Endometrium (tissue), 2 donors: Measurements from ENCODE around the gene KANSL1.
"Not testable (repeated sequence)": the region's sequence is repeated elsewhere in the genome, so short reads cannot be mapped to it uniquely, and the experiment has no call there.

Experiments used
- FAIRE-seq: peaks from 2 replicates; lab custom pipeline; 2012; peaks lifted over from hg19 to GRCh38; lab: Jason Lieb, UNC
- donor health status: control.
- donor health status: control.

KANSL1 gene

GRCh38 chr17:46192439-46193150, 634 bp downstream of the KANSL1 start:
- no peak for FAIRE-seq

GRCh38 chr17:46192189-46192438, 1.1 kb downstream of the KANSL1 start:
- FAIRE-seq: no peak

GRCh38 chr17:46191322-46192188, 1.7 kb downstream of the KANSL1 start:
- FAIRE-seq: no peak

GRCh38 chr17:46190763-46191162, 2.5 kb downstream of the KANSL1 start:
- no peak for FAIRE-seq

GRCh38 chr17:46186827-46187235, 6.4 kb downstream of the KANSL1 start:
- not testable (repeated sequence) for FAIRE-seq

- FAIRE-seq: no peak
Observed at GRCh38 chr17:46184696-46185095, 8.5 kb downstream of the KANSL1 start.

GRCh38 chr17:46183383-46183782, 9.8 kb downstream of the KANSL1 start:
- FAIRE-seq: not testable (repeated sequence)

- no peak for FAIRE-seq
Observed at GRCh38 chr17:46182961-46183360, 10.3 kb downstream of the KANSL1 start.

GRCh38 chr17:46181940-46182339, 11.3 kb downstream of the KANSL1 start:
- FAIRE-seq: no peak

GRCh38 chr17:46181316-46181715, 11.9 kb downstream of the KANSL1 start:
- not testable (repeated sequence) for FAIRE-seq

GRCh38 chr17:46180892-46181274, 12.3 kb downstream of the KANSL1 start:
- FAIRE-seq: no peak

GRCh38 chr17:46180185-46180891, 12.9 kb downstream of the KANSL1 start:
- not testable (repeated sequence) for FAIRE-seq

- no peak for FAIRE-seq
Observed at GRCh38 chr17:46179375-46179999, 13.7 kb downstream of the KANSL1 start.

GRCh38 chr17:46178550-46179214, 14.5 kb downstream of the KANSL1 start:
- FAIRE-seq: no peak

GRCh38 chr17:46176975-46177374, 16.3 kb downstream of the KANSL1 start:
- FAIRE-seq: no peak

GRCh38 chr17:46175891-46176290, 17.3 kb downstream of the KANSL1 start:
- no peak for FAIRE-seq

GRCh38 chr17:46173153-46173552, 20.1 kb downstream of the KANSL1 start:
- FAIRE-seq: no peak

- no peak for FAIRE-seq
Observed at GRCh38 chr17:46171939-46172338, 21.3 kb downstream of the KANSL1 start.

- FAIRE-seq: no peak
Observed at GRCh38 chr17:46170639-46171429, 22.4 kb downstream of the KANSL1 start.

- FAIRE-seq: no peak
Observed at GRCh38 chr17:46169913-46170638, 23.2 kb downstream of the KANSL1 start.
